Breast epithelium (tissue), 3 donors: ENCODE measurements around the gene RSU1.

Experiments
- CTCF ChIP-seq, 3 donors: fragments of 450-650 bp; IDR thresholded peaks; one replicate each; pipeline ENCODE4 v1.5.1; 2016 to 2017; ENCODE audit warnings: antibody characterized with exemption in 3 of 3, mild to moderate bottlenecking in 3 of 3, moderate library complexity in 3 of 3
- POLR2A ChIP-seq: fragments of 450-650 bp; IDR thresholded peaks from one replicate; pipeline ENCODE4 v1.6.1; 2016; ENCODE audit warnings: antibody characterized with exemption, mild to moderate bottlenecking, moderate library complexity
- POLR2AphosphoS5 ChIP-seq, 3 donors: sonication (generic); formaldehyde crosslinking; IDR thresholded peaks; one replicate each; pipeline ENCODE4 v1.6.1; 2017; ENCODE audit warnings: antibody characterized with exemption in 3 of 3

GRCh38 chr10:16845248-16845647 lies 28.0 kb upstream of the RSU1 start:
- TF ChIP-seq POLR2A (no peak), CTCF (IDR thresholded peaks at IDR 0.05) (no peak), POLR2AphosphoS5 (IDR thresholded peaks at IDR 0.05) (no peak)
